Fibroblast of gingiva (primary cell): ENCODE results near the gene TMEM242.

ENCODE experiments used
- DNase-seq: peaks from one replicate; pipeline ENCODE4 v3.0.0-alpha.2; 2011; ENCODE audit warnings: low read depth

Gene TMEM242

GRCh38 chr6:157288575-157288974, 34.7 kb downstream of the TMEM242 start:
- no peak for DNase-seq

DNA sequence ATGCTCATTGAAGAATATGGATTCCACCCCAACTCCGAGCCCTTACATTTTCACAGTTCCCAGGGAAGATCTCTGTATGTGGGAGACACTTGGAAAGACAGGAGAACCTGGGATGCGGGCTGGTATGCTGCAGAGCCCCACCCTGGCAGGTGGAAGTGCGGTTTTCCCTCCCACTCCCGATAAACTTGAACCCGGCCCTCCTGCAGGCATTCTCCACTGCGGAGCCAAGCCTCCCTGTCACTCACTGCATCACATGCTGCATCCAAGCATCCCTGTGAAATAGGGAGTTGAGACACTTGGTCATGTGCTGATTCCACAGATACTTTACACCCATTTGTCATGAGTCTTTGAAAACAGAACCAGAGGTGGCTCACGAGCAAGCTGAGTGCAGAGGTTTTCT, 35.4 kb downstream of the TMEM242 start:
- DNase-seq: no peak

DNA sequence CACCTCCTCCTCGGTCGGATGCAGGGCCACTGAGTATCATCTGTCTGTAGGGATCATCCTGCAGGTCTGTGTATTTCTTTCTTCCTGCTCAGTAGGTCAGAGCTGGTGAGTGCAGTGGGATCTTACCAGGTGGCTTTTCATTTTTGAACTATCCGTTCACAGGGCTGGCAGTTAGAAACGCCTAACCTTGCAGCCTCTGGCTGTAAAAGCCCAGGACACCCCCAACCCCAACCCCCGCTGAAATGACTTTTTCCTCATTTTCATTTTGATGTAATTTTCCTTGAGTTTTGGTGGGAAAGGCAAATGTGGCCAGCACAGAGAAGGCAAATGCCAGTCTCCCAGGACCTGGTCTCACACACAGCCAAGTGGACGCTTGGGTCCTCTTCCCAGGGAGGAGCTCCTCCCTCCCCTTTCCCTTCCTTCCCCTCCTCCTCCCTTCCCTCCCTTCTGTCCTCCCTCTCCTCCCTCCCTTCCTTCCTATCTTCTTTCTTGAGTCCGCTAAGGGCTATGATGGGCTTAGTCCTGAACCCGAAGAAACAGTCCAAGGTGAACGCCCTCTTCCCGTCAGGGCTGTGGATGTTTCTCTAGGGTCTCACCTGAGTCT, 36.0 kb downstream of the TMEM242 start:
- no peak for DNase-seq

DNA sequence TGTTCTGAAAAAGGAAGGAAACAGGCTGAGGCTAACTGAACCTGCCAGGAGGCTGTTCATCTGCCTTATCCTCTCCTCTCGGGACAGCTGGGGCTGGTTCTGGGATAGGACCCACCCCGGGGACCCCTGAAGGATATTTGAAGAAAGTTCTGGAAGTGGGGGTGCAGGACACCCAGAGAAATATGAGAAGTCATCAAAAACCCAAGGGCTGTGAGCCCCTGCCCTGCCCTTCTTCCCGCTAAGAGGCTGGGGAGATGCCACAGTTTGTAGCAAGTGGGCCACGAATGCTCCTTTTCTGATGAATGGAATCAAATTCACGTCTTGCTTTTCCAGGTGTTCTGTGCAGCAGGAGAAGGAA, 37.9 kb downstream of the TMEM242 start:
- DNase-seq: no peak

- no peak for DNase-seq
Measured at GRCh38 chr6:157284738-157285421, 38.4 kb downstream of the TMEM242 start.

- DNase-seq: no peak
Measured at GRCh38 chr6:157283900-157284737, 39.2 kb downstream of the TMEM242 start.

DNA sequence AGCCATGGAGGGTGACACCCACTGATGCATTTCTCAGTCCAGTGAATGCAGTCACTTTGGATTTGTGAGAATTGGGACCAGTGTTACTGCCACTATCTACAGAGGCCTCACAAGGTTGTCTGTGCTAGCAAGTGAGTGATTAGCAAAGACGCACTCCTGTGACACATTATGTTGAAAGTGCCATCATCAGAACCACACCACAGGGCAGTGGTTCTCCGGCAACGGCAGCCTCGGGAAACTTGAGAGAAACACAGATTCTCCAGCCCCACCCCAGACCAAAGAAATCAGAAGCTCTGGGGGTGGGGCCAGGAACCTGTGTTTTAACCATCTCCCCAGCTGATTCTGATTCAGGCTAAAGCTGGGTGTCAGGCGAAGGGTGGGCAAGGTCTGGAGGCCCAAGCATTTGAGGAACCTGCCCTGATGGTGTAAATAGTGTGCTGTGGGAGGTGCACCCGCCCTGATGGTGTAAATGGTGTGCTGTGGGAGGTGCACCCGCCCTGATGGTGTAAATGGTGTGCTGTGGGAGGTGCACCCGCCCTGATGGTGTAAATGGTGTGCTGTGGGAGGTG, 39.9 kb downstream of the TMEM242 start:
- no peak for DNase-seq

GRCh38 chr6:157282284-157282683, 41.0 kb downstream of the TMEM242 start:
- no peak for DNase-seq

- no peak for DNase-seq
Measured at GRCh38 chr6:157281570-157281969, 41.7 kb downstream of the TMEM242 start.

- no peak for DNase-seq
Measured at GRCh38 chr6:157280947-157281346, 42.4 kb downstream of the TMEM242 start.

DNA sequence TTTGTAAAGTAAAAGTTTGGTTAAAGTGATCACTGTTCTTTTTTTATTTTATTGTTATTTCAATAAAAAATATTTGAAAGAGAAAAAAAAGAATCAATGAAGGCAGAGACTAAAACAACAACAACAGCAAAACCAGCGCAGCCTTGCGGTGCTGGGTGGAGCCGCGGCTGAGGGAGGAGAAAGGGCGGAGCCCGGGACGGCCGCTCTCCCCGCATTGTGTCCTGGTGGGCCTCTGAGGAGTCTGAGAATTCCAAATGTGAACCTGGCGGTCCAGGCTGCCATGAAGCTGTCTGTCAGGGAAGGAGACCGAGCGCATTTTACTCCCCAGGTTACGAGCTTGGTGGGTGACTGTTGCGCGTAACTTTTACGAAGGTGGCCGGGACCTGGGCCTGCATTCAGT, 43.2 kb downstream of the TMEM242 start:
- no peak for DNase-seq

- no peak for DNase-seq
Measured at GRCh38 chr6:157278171-157278570, 45.1 kb downstream of the TMEM242 start.

GRCh38 chr6:157276731-157277130, 46.6 kb downstream of the TMEM242 start:
- no peak for DNase-seq

- DNase-seq: no peak
Measured at GRCh38 chr6:157276134-157276532, 47.2 kb downstream of the TMEM242 start.

- DNase-seq: peak; percentile 52
Measured at GRCh38 chr6:157274471-157275226, 48.7 kb downstream of the TMEM242 start.

GRCh38 chr6:157273756-157274470, 49.4 kb downstream of the TMEM242 start:
- no peak for DNase-seq

DNA sequence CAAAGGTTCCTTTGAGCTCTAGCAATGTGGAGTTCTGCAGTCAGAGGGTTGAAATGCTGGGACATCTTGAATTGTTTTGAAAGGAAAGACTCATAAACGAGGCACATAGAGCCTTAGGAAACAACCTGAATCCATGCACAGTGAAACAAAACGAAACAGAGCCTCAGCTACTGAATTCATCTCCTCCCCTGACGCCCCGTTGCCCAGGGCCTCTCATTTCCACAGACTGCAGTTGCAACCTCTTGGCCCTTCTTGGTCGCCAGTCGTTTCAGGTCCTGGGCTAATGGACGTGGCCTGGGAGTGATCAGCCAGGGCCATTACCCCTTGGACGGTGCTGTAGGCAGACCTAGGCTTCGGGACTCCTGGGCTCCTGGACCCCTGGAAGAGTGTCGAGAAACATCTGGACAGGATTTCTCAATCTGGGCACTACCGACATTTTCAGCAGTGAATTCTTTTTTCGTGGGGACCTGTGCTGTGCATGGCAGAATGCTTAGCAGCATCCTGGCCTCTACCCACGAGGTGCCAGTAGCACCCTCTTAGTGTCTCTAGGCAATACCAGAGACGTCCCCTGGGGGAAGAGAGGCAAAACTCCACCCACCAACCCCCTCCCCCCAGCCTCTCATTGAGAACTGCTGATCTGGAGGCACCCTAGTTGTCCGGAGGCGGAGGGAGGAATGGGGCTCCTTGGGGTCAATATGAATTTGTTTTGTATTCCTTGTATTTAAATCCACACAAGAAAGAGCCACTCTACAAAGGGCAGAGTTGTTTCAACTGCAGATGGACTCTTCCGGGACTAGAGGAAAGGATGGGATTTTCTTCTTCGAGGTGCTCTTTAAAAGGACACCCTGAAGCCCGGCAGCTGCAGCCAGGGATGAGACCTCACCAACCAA, 50.2 kb downstream of the TMEM242 start:
- DNase-seq: peak; percentile 53

DNA sequence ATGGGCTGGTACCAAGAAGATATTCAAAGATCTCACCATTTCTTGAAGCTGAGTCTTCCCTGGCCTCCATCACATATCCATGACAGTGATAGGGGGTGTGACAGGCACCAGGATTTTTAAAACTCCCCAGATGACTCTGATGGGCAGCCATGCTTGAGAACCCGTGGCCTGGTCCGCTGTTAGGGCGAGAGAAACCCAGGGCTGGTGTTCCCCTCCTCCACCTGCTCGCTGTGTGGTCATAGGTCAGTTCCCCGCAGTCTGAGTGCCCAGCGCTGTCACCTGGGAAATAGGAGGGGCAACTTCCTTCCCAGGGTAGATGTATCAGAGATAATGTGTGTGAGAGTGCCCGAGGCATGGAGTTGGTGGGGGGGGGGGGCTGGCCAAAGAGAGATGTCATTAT, 50.9 kb downstream of the TMEM242 start:
- no peak for DNase-seq

DNA sequence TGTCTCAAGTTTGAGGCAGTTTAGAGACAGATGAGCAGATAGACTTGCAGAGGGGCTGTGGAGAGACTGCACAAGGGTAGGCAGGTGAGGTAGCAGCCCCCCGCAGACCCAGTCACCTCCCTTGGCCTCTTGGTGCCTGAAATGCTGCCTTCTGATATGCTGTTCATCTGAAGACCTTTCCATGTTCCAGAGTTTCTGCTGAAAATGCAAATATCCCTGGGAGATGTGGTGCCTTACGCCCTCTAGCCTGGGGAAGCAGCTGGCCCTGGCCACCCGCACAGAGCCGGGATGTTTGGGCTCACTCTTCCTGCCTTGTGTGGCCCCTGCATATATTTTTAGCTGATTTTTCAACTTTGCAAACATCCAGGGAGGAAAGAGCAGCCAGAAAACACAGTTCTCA, 51.4 kb downstream of the TMEM242 start:
- no peak for DNase-seq

DNA sequence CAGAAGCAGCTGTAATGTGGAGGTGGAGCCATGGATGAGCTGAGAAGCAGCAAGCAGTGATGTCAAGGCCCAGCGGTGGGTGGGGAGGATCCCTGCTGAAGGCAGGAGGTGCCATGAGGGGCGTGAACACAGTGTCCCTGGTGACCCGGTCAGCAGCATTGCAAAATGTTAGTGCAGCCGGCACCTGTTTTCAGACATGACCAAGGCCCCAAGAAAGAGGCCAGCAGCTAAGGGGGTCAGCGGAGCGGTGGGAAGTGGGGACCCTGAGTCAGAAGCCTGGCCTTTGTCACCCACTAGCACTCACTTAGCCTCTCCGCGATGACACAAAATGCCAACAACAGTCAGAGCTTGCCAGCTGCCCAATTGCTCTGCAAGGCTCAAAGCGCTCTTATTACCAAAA, 51.9 kb downstream of the TMEM242 start:
- no peak for DNase-seq
